Stimulated activated CD4-positive, alpha-beta T cell treated with anti-CD3 and anti-CD28 coated beads, Interleukin-2, amount 100 ng/mL, for 4 hours (primary cell): ENCODE measurements around the gene THSD4.

ENCODE experiments used
- DNase-seq: peaks from one replicate; pipeline ENCODE4 v3.0.0-alpha.2; 2020; ENCODE audit warnings: low read depth

THSD4 gene

DNA sequence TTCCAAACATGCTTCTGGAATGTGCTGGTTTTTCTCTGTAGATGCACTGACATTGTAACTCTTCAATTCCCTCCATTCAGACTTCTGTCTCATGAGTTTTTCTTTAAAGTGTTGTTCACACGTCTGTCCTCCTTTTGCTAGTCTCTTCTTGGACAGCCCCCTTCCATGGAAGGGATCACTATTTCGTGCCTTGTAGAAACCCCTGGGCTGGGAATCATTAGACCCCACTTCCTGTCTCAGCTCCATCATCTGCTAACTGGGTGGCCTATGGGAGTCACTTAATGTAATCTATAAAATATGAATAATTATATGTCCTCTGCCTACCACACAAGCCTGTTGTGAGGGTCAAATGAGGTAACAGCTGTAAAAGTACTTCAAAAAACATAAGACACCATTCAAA lies 110.6 kb downstream of the THSD4 start:
- DNase-seq = no peak

- no peak for DNase-seq
Measured at GRCh38 chr15:71226536-71227455, 111.5 kb downstream of the THSD4 start.

DNA sequence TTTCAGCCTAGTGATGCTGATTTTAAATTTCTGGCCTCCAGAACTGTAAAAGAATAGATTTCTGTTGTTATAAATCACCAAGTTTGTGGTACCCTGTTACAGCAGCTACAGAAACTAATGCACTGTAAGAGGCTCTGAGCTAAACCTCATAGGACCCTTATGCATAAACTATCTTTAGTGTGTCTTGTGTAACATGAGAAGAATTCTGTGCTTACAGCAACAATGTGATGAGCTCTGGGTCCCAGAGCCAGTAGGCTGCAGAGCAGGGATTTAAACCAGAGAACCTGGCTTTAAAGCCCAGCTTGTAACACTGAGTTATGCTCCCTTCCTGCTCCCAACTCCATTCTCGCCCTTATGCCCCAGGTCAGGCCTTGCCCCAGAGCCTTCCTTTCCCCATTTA lies 113.1 kb downstream of the THSD4 start:
- no peak for DNase-seq

GRCh38 chr15:71230303-71230702 lies 115.0 kb downstream of the THSD4 start:
- DNase-seq = no peak

DNA sequence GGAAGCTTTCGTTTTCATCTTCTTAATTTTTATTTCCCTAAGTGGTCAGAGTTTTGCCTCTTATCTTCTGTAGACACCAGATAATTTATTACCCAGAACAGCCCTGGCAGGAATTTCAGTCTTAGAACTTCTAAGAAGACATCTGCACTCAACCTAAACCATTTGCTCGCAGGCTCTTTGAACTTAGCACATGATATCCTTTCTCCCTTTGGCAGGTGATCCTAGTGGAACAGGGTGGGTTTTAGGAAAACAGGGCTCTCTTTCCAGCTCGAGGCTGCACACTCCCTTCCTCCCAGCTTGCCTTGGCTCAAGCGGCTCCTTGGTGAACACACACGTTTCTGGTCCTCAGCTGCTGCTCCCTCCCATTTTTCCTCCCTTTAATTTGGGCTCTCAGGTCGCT lies 116.5 kb downstream of the THSD4 start:
- DNase-seq = no peak

DNA sequence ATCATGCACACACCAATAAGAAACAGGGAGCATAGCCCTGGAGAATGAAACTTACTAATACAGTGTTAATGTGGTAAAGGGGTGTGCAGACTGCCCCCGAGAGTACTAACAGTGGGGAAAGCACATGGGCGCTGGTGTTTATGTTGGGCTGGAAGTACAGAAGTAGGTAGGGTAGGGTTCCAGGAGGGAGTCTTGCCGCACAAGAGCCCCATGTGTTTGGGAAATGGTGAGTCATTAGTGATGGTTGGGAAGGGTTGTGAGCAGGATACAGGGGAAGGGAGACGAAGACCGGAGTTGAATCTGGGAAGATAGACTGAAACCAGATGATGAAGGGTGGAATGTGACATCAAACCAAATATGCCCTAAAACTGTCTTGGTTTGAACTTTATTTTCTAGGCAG lies 117.1 kb downstream of the THSD4 start:
- no peak for DNase-seq

DNA sequence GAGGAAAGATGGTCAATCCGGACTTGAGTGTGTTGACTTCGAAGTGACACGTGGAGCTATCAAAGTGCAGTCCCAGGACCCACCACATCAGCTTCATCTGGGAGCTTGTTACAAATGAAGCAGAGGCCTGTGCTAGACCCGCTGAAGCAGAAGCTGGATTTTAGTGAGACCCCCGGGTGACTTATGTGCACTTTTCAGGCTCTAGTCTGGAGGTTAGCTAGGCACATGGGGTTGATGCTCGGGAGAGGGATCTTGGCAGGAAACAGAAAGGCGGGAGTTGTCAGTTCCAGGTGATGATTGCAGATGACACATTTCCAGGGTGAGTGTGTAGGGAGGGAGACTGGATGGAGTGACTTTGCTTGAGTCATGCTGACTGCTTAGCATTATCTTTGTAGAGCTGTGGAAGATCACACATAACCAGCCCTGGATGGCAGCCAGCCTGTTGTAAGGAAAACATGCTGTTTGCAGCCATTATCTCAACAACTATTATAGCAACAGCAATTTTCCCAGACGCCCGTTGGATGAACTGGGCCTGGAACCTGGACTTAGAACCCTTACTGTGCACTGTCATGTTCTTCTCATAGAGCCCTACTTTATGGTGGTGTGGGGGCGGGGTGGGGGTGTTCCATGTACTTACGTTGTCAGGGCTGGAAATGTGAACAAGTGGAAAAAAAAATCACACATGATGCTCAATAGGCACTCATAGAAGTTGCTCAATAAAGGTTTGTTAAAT lies 122.4 kb downstream of the THSD4 start:
- no peak for DNase-seq

GRCh38 chr15:71238926-71239325 lies 123.7 kb downstream of the THSD4 start:
- no peak for DNase-seq

DNA sequence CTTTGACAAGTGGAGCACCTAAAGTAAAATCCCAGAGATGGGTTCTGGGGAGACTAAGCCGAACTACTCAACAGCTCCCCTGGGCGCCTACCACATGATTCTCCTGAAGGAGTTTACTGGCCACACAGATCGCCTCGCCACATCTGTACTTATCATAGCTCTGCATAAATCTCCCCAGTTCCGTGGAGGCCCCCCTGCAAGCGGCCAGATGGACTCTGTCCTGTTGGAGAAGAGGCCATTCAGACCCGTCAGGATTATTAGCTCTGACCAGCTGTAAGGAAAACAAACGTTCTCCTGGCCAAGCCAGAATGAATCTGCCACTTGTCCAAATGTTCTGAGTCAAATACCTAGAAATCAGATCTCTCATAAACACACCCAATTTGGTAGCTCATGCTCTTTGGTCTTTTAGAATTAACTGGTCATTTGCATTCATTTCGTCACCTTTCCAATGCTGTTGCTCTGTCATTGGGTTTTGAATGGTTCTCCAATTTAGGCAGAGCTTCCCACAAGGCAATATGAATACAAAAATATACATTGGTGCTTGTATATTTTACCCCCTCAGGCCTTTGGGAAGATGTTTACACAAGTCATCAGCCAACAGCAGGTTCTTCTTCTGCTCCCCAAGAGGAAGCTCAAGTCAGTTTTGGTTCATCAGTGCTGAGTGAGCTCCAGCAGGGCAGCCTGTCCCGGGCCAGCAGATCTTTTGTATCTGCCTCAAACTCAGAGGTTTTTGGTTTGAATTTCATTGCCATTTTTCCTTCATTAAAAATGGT lies 124.5 kb downstream of the THSD4 start:
- no peak for DNase-seq

DNA sequence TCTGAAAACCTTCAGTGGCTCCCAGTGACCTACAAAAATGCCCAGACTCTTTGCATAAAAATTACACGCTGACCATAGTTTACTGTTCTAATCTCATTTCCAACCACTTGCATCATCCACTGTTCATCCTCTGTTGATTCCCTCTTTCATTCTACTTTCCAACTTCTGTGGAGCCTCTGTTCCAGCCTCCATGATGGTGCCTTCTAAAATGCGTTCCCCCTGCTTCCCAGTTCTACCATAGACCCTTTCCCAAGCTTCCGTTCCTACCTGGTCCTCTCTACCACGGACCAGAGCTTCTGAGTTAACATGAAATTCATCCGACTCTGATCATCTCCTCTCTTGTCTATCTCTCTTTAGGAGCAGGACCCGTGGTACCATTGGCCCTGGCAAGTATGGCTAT lies 127.0 kb downstream of the THSD4 start:
- DNase-seq = no peak

- DNase-seq = no peak
Measured at GRCh38 chr15:71244250-71244649, 129.0 kb downstream of the THSD4 start.

GRCh38 chr15:71245588-71245987 lies 130.3 kb downstream of the THSD4 start:
- no peak for DNase-seq

DNA sequence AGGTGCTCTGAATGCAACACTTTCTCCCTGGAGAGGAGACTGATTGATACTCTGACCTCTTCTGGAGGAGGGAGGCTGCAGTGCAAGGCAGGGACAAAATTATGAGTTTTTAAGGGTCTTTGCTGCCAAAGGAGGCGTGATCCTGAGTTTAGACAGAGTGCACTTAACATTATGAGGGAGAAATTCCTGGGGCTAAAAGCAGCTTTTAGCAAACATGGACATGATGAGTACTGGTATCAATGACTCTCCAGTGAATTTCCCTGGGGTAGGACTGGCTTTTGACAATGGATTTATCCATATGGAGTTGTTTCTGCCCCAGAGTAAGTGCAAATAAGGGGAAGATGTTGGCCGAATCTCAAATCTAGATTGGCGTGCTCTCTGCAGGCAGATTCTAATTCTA lies 133.1 kb downstream of the THSD4 start:
- no peak for DNase-seq

DNA sequence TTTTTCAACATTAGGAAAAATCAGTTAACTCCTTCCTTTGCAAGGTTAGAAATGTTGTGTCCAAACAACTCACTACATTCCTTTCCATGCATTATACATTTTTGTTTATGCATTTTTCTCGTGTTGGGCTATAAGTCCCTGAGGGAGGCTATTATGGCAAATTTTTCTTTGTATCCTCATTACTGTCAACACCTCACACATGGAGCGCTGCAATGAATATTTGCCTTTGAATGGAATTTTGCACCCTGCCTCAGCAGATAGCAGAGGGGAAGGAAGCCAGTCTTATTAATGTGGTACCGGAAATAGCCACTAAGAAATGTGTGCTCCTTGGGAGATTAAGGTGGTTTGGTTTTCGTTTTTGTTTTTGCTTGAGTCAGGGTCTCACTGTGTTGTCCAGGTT lies 134.7 kb downstream of the THSD4 start:
- no peak for DNase-seq

GRCh38 chr15:71250936-71251583 lies 135.8 kb downstream of the THSD4 start:
- DNase-seq = no peak

DNA sequence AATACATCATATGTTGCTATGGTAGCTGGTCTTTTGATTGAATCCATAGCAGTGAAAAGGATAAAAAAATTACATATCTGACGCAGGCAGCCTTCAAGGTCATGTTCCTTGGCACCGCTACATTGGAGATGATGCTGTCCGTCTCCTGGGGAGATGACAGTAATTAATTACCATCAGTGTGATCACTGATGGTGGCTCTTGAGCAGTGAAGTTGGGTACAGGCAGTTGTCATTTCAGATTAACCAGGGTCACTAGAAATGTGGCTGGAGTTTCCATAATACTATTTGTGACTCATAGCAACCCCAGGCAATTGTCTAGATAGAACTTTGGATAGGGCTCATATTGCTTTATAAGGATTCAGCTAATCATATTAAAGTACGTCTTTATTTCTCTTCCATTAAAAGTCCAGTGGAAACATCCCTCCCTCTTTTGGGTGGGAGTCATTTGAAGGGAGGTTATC lies 136.3 kb downstream of the THSD4 start:
- no peak for DNase-seq

- no peak for DNase-seq
Measured at GRCh38 chr15:71252044-71252739, 136.9 kb downstream of the THSD4 start.

DNA sequence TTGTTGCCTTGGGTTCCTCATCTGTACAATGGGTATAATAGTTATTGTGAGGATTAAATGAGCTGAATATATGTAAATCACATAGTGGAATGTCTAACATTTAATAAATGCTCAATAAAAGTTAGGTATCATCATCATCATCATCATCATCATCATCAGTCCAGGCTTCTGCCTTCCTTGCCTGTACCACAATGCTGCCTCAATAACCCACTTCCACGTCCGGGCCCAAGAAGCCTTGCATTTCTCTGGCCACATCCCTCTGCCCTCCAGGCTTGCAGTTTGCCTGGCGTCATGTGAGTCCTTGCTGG lies 137.4 kb downstream of the THSD4 start:
- DNase-seq = no peak

- DNase-seq = no peak
Measured at GRCh38 chr15:71254491-71254890, 139.2 kb downstream of the THSD4 start.

GRCh38 chr15:71256934-71257664 lies 141.8 kb downstream of the THSD4 start:
- no peak for DNase-seq

DNA sequence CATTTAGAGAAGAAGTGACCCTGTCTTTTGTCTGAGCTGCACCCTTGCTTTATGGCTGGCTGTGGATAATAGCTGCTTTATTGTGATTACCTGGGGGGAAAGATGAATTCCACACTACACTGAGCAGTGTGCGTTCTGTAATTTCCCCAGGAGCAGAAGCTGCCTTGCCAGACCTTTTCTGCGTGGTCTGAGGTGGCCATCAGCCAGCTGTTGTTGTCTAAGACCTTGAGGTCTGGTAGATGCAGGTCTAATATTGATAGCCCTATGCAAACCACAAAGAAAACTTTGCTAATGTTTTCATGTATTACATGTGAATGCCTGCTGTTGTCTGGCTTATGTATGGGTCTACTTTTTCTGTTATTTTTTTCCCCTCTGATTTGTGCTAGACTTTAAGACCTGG lies 144.6 kb downstream of the THSD4 start:
- no peak for DNase-seq
